Tibial nerve (tissue), 4 donors: ENCODE measurements around the gene BFSP1.

Experiments
- CTCF ChIP-seq, 5 experiments: fragments of 200-600 bp in 3 of 5; fragments of 450-650 bp in 2 of 5; sonication (generic) in 3 of 5; IDR thresholded peaks; one replicate each; pipeline ENCODE4 v1.5.1; 2016 to 2019; ENCODE audit warnings: antibody characterized with exemption in 5 of 5, mild to moderate bottlenecking in 3 of 5, moderate library complexity in 2 of 5
- EP300 ChIP-seq, 2 donors: sonication (generic); formaldehyde crosslinking; IDR thresholded peaks; one replicate each; pipeline ENCODE4 v1.6.1; 2017; ENCODE audit warnings: antibody characterized with exemption in 2 of 2, mild to moderate bottlenecking in 1 of 2
- POLR2A ChIP-seq, 2 donors: fragments of 450-650 bp; IDR thresholded peaks; one replicate each; pipeline ENCODE4 v1.6.1; 2017; ENCODE audit warnings: antibody characterized with exemption in 2 of 2, mild to moderate bottlenecking in 2 of 2, moderate library complexity in 2 of 2

DNA sequence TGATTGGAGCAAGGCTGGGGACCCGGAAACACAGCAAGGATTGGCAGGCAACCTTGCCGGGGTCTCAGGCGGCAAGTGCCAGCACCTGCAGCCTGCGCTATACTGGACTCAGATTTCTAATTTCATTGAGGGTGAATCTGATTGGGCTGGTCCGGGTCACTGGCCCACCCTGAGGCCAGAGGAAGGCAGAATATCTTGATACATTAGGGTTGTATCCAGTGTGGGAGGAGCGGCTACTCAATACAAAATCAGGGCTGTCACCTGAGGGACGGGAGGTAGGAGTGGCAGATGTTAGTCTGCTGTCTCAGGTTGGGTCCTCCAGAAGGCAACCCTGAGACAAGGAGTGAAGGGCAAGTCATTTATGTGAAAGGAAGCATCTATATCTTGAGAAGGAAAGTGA, 40.7 kb downstream of the BFSP1 start:
- TF ChIP-seq CTCF (IDR thresholded peaks at IDR 0.05) = no peak
- no peak for TF ChIP-seq POLR2A (IDR thresholded peaks at IDR 0.05)
- TF ChIP-seq EP300 (IDR thresholded peaks at IDR 0.05) = no peak
